ENCODE data around the gene TBC1D32.
"Not testable (repeated sequence)": the region's sequence is repeated elsewhere in the genome, so short reads cannot be mapped to it uniquely, and the experiment has no call there.

Gene TBC1D32

GRCh38 chr6:121222656-121223055 lies 111.6 kb downstream of the TBC1D32 start:
- Histone ChIP-seq H3K4me3 (no peak overlapping the region), H3K9ac (ENCODE audit: insufficient read length) (no peak overlapping the region), H3K36me3 (ENCODE audit: insufficient read depth, low read length) (no peaks in the 10 kb centered on the region), H3K27ac (no peak overlapping the region), H3K9me3 (ENCODE audit: low read depth, low read length) (no peaks in the 10 kb centered on the region)
- TF ChIP-seq FOXP2 (optimal IDR thresholded peaks at IDR 0.05; ENCODE audit: control extremely low read depth, extremely low read length, insufficient read depth) (no peak), POLR2AphosphoS5 (IDR thresholded peaks at IDR 0.05; ENCODE audit: borderline replicate concordance, low read depth, low read length) (no peak)
- DNase-seq (ENCODE audit: low read depth, low spot score) = no peak

GRCh38 chr6:121216928-121217327 lies 117.4 kb downstream of the TBC1D32 start:
- no peak overlapping the region for H3K4me3 ChIP-seq
- H3K36me3 ChIP-seq (ENCODE audit: insufficient read depth, low read length) = peaks cover 4% of the 10 kb centered on the region; the same call in 1 of the 2 replicates
- H3K9ac ChIP-seq (ENCODE audit: insufficient read length) = no peak overlapping the region
- no peak for DNase-seq (ENCODE audit: low read depth, low spot score)
- TF ChIP-seq POLR2AphosphoS5 (IDR thresholded peaks at IDR 0.05; ENCODE audit: borderline replicate concordance, low read depth, low read length) (no peak), EZH2 (IDR thresholded peaks at IDR 0.05) (no peak), FOXP2 (optimal IDR thresholded peaks at IDR 0.05; ENCODE audit: control extremely low read depth, extremely low read length, insufficient read depth) (no peak)
- no peak overlapping the region for H3K27ac ChIP-seq
- H3K9me3 ChIP-seq (ENCODE audit: low read depth, low read length) = no peaks in the 10 kb centered on the region

- H3K4me3 ChIP-seq; H3K36me3 ChIP-seq (ENCODE audit: insufficient read depth, low read length); DNase-seq (ENCODE audit: low read depth, low spot score); H3K27ac ChIP-seq; H3K9ac ChIP-seq (ENCODE audit: insufficient read length); H3K9me3 ChIP-seq (ENCODE audit: low read depth, low read length): not testable (repeated sequence)
These were observed 120.9 kb downstream of the TBC1D32 start for GRCh38 chr6:121213341-121213740.

- no peak for DNase-seq (ENCODE audit: low read depth, low spot score)
- peaks cover 4% of the 10 kb centered on the region; the same call in 1 of the 2 replicates for H3K36me3 ChIP-seq (ENCODE audit: insufficient read depth, low read length)
- H3K27ac ChIP-seq = no peak overlapping the region
- no peak overlapping the region for H3K9ac ChIP-seq (ENCODE audit: insufficient read length)
- TF ChIP-seq EZH2 (IDR thresholded peaks at IDR 0.05) (no peak), POLR2AphosphoS5 (IDR thresholded peaks at IDR 0.05; ENCODE audit: borderline replicate concordance, low read depth, low read length) (no peak), FOXP2 (optimal IDR thresholded peaks at IDR 0.05; ENCODE audit: control extremely low read depth, extremely low read length, insufficient read depth) (no peak)
- H3K9me3 ChIP-seq (ENCODE audit: low read depth, low read length) = no peaks in the 10 kb centered on the region
- no peak overlapping the region for H3K4me3 ChIP-seq
These were observed 123.3 kb downstream of the TBC1D32 start for GRCh38 chr6:121210943-121211342.

- no peak overlapping the region for H3K4me3 ChIP-seq
- TF ChIP-seq POLR2AphosphoS5 (IDR thresholded peaks at IDR 0.05; ENCODE audit: borderline replicate concordance, low read depth, low read length) (no peak), FOXP2 (optimal IDR thresholded peaks at IDR 0.05; ENCODE audit: control extremely low read depth, extremely low read length, insufficient read depth) (no peak), EZH2 (IDR thresholded peaks at IDR 0.05) (no peak)
- no peak for DNase-seq (ENCODE audit: low read depth, low spot score)
- no peaks in the 10 kb centered on the region for H3K36me3 ChIP-seq (ENCODE audit: insufficient read depth, low read length)
- no peak overlapping the region for H3K9ac ChIP-seq (ENCODE audit: insufficient read length)
- H3K9me3 ChIP-seq (ENCODE audit: low read depth, low read length) = no peaks in the 10 kb centered on the region
- H3K27ac ChIP-seq = no peak overlapping the region
These were observed 128.7 kb downstream of the TBC1D32 start for GRCh38 chr6:121205569-121205968.

- Histone ChIP-seq H3K9ac (ENCODE audit: insufficient read length) (no peak overlapping the region), H3K9me3 (ENCODE audit: low read depth, low read length) (no peaks in the 10 kb centered on the region), H3K27ac (no peak overlapping the region), H3K4me3 (no peak overlapping the region), H3K36me3 (ENCODE audit: insufficient read depth, low read length) (no peaks in the 10 kb centered on the region)
- no peak for DNase-seq (ENCODE audit: low read depth, low spot score)
- no peak for TF ChIP-seq EZH2 (IDR thresholded peaks at IDR 0.05)
- TF ChIP-seq POLR2AphosphoS5 (IDR thresholded peaks at IDR 0.05; ENCODE audit: borderline replicate concordance, low read depth, low read length) = no peak
- TF ChIP-seq FOXP2 (optimal IDR thresholded peaks at IDR 0.05; ENCODE audit: control extremely low read depth, extremely low read length, insufficient read depth) = no peak
These were observed 133.2 kb downstream of the TBC1D32 start for GRCh38 chr6:121201105-121201504.

- not testable (repeated sequence) for DNase-seq (ENCODE audit: low read depth, low spot score); H3K9ac ChIP-seq (ENCODE audit: insufficient read length); H3K27ac ChIP-seq
These were observed 138.2 kb downstream of the TBC1D32 start for GRCh38 chr6:121196042-121196441.

GRCh38 chr6:121190122-121190521 lies 144.2 kb downstream of the TBC1D32 start:
- Histone ChIP-seq H3K9ac (ENCODE audit: insufficient read length) (no peak overlapping the region), H3K4me3 (no peak overlapping the region), H3K9me3 (ENCODE audit: low read depth, low read length) (no peaks in the 10 kb centered on the region), H3K36me3 (ENCODE audit: insufficient read depth, low read length) (no peaks in the 10 kb centered on the region), H3K27ac (no peak overlapping the region)
- TF ChIP-seq FOXP2 (optimal IDR thresholded peaks at IDR 0.05; ENCODE audit: control extremely low read depth, extremely low read length, insufficient read depth) (no peak), EZH2 (IDR thresholded peaks at IDR 0.05) (no peak), POLR2AphosphoS5 (IDR thresholded peaks at IDR 0.05; ENCODE audit: borderline replicate concordance, low read depth, low read length) (no peak)
- DNase-seq (ENCODE audit: low read depth, low spot score) = no peak

More at GRCh38 chr6:121196042-121196441, 138.2 kb downstream of the TBC1D32 start:
- not testable (repeated sequence) for H3K36me3 ChIP-seq (ENCODE audit: insufficient read depth, low read length); H3K4me3 ChIP-seq; H3K9me3 ChIP-seq (ENCODE audit: low read depth, low read length)

GRCh38 chr6:121188356-121188755 lies 145.9 kb downstream of the TBC1D32 start:
- TF ChIP-seq EZH2 (IDR thresholded peaks at IDR 0.05) (no peak), FOXP2 (optimal IDR thresholded peaks at IDR 0.05; ENCODE audit: control extremely low read depth, extremely low read length, insufficient read depth) (no peak), POLR2AphosphoS5 (IDR thresholded peaks at IDR 0.05; ENCODE audit: borderline replicate concordance, low read depth, low read length) (no peak)
- no peaks in the 10 kb centered on the region for H3K36me3 ChIP-seq (ENCODE audit: insufficient read depth, low read length)
- no peak overlapping the region for H3K9ac ChIP-seq (ENCODE audit: insufficient read length)
- H3K4me3 ChIP-seq = no peak overlapping the region
- DNase-seq (ENCODE audit: low read depth, low spot score) = no peak
- H3K9me3 ChIP-seq (ENCODE audit: low read depth, low read length) = no peaks in the 10 kb centered on the region
- no peak overlapping the region for H3K27ac ChIP-seq

All from SK-N-MC (cell line).